Tibial artery (tissue), 4 donors: ENCODE results near the gene DERL2.
"Not testable (repeated sequence)": the region's sequence is repeated elsewhere in the genome, so short reads cannot be mapped to it uniquely, and the experiment has no call there.

Experiments used
- DNase-seq, 2 donors: peaks; one replicate each; pipeline ENCODE4 v3.0.0-alpha.2; 2019
- H3K27ac ChIP-seq, 2 donors: fragments of 200-600 bp; sonication (generic) in 1 of 2; 1 replicate in 1 of 2; 2 replicates in 1 of 2; pipeline ENCODE4 v1.5.1; 2018 to 2019; ENCODE audit warnings: mild to moderate bottlenecking in 1 of 2
- H3K27me3 ChIP-seq, 2 donors: fragments of 200-600 bp; sonication (generic) in 1 of 2; one replicate each; pipeline versions ENCODE4 v1.5.1 to v1.6.0; 2016 to 2019
- H3K36me3 ChIP-seq, 3 donors: fragments of 200-600 bp; sonication (generic) in 2 of 3; one replicate each; pipeline ENCODE4 v1.5.1; 2016 to 2019; ENCODE audit warnings: mild to moderate bottlenecking in 2 of 3
- H3K4me1 ChIP-seq, 4 donors: fragments of 200-600 bp; sonication (generic) in 2 of 4; 1 replicate in 3 of 4; 2 replicates in 1 of 4; pipeline ENCODE4 v1.5.1; 2016 to 2019
- H3K4me3 ChIP-seq, 2 donors: fragments of 200-600 bp; sonication (generic) in 1 of 2; 1 replicate in 1 of 2; 2 replicates in 1 of 2; pipeline ENCODE4 v1.5.1; 2018 to 2019; ENCODE audit warnings: mild to moderate bottlenecking in 2 of 2
- H3K9me3 ChIP-seq, 3 donors: fragments of 200-600 bp; sonication (generic) in 1 of 3; one replicate each; pipeline ENCODE4 v1.5.1; 2016 to 2019
- CTCF ChIP-seq, 2 experiments: fragments of 200-600 bp in 1 of 2; fragments of 450-650 bp in 1 of 2; IDR thresholded peaks; one replicate each; pipeline ENCODE4 v1.5.1; 2017 to 2019; ENCODE audit warnings: antibody characterized with exemption in 2 of 2, mild to moderate bottlenecking in 1 of 2, moderate library complexity in 1 of 2
- intact Hi-C: fragments of 100-400 bp; cut with DNase I; formaldehyde crosslinking; loops from one replicate; pipeline ENCODE4 v1.15.0; 2023; ENCODE audit warnings: low total_unique reads

DERL2 gene

GRCh38 chr17:5437721-5438317 is 48.2 kb downstream of the DERL2 start:
- TF ChIP-seq CTCF (IDR thresholded peaks at IDR 0.05), result no peak
- peak overlapping the region; percentile 69 to 72 for H3K4me3 ChIP-seq
- H3K9me3 ChIP-seq, result no peaks in the 10 kb centered on the region
- intact Hi-C loops, result no loop called here
- H3K36me3 ChIP-seq, result peaks cover 24 to 42% (median 36%) of the 10 kb centered on the region in 3 donors
- no peak for DNase-seq
- H3K27ac ChIP-seq, result peak overlapping the region; percentile 77
- H3K4me1 ChIP-seq, result peaks cover 0 to 24% (median 18%) of the 10 kb centered on the region in 4 donors
- no peaks in the 10 kb centered on the region for H3K27me3 ChIP-seq

- DNase-seq, intact Hi-C loops, H3K4me3 ChIP-seq, H3K9me3 ChIP-seq, H3K27ac ChIP-seq, H3K27me3 ChIP-seq: not testable (repeated sequence)
- H3K4me1 ChIP-seq, result peaks cover 0 to 24% (median 18%) of the 10 kb centered on the region in 4 donors
- H3K36me3 ChIP-seq, result peaks cover 37 to 57% (median 55%) of the 10 kb centered on the region in 3 donors
Measured at GRCh38 chr17:5435781-5436315, 50.1 kb downstream of the DERL2 start.

GRCh38 chr17:5434984-5435383 is 51.0 kb downstream of the DERL2 start:
- H3K27ac ChIP-seq, result no peak overlapping the region
- peaks cover 45 to 66% (median 63%) of the 10 kb centered on the region in 3 donors for H3K36me3 ChIP-seq
- H3K9me3 ChIP-seq, result no peaks in the 10 kb centered on the region
- intact Hi-C loops, result no loop called here
- H3K27me3 ChIP-seq, result no peaks in the 10 kb centered on the region
- no peak overlapping the region for H3K4me3 ChIP-seq
- no peak for DNase-seq
- peaks cover 0 to 24% (median 18%) of the 10 kb centered on the region in 4 donors for H3K4me1 ChIP-seq
- TF ChIP-seq CTCF (IDR thresholded peaks at IDR 0.05), result no peak

- no peak overlapping the region for H3K4me3 ChIP-seq
- DNase-seq, result no peak
- no peaks in the 10 kb centered on the region for H3K9me3 ChIP-seq
- H3K27ac ChIP-seq, result no peak overlapping the region
- intact Hi-C loops, result no loop called here
- H3K4me1 ChIP-seq, result peaks cover 0 to 3% (median 1%) of the 10 kb centered on the region in 4 donors
- H3K27me3 ChIP-seq, result no peaks in the 10 kb centered on the region
- H3K36me3 ChIP-seq, result peaks cover 60 to 91% (median 87%) of the 10 kb centered on the region in 3 donors
- TF ChIP-seq CTCF (IDR thresholded peaks at IDR 0.05), result no peak
Measured at GRCh38 chr17:5431949-5432556, 53.9 kb downstream of the DERL2 start.

GRCh38 chr17:5431234-5431633 is 54.7 kb downstream of the DERL2 start:
- intact Hi-C loops, H3K4me3 ChIP-seq: not testable (repeated sequence)
- peaks cover 68 to 92% (median 90%) of the 10 kb centered on the region in 3 donors for H3K36me3 ChIP-seq

GRCh38 chr17:5430413-5430999 is 55.5 kb downstream of the DERL2 start:
- TF ChIP-seq CTCF (IDR thresholded peaks at IDR 0.05), result no peak
- Histone ChIP-seq H3K9me3 (no peaks in the 10 kb centered on the region), H3K4me3 (no peak overlapping the region), H3K27ac (no peak overlapping the region), H3K4me1 (no peaks in the 10 kb centered on the region), H3K27me3 (no peaks in the 10 kb centered on the region), H3K36me3 (peaks cover 72 to 99% (median 97%) of the 10 kb centered on the region in 3 donors)
- intact Hi-C loops, result no loop called here
- DNase-seq, result no peak

More at GRCh38 chr17:5431234-5431633, 54.7 kb downstream of the DERL2 start:
- H3K27me3 ChIP-seq, H3K4me1 ChIP-seq, H3K27ac ChIP-seq, H3K9me3 ChIP-seq, DNase-seq: not testable (repeated sequence)
